ENCODE data around the gene KLHDC8B. TPM values are rescaled to one million over a fixed set of nuclear protein-coding genes. Genes with fewer than 3 reads are reported as not detected.

KLHDC8B gene
- total and polyA plus RNA-seq, 9 of the 15 experiments (the other 6 are each of a cell fraction or from before 2014, with no cell fraction given) = 6.9 to 34.8 (median 25.2) TPM

- TF ChIP-seq ELF1 (tag; IDR thresholded peaks at IDR 0.05) (no peak), TAF9B (IDR thresholded peaks at IDR 0.05; ENCODE audit: partially characterized antibody) (no peak), JUND (IDR thresholded peaks at IDR 0.05; ENCODE audit: borderline replicate concordance, low read depth, low read length) (no peak), JUND (tag; IDR thresholded peaks at IDR 0.05; ENCODE audit: borderline replicate concordance, low read depth, low read length) (no peak), NR1H2 (CRISPR knock-in tag; IDR thresholded peaks at IDR 0.05) (no peak), PBX2 (CRISPR knock-in tag; IDR thresholded peaks at IDR 0.05; ENCODE audit: low read depth) (no peak), PBX2 (tag; conservative IDR thresholded peaks at IDR 0.05; ENCODE audit: low read depth) (no peak)
Measured at GRCh38 chr3:49140080-49140479, 31.3 kb upstream of the KLHDC8B start (continued).

- Histone ChIP-seq H3K27me3 (ENCODE audit: control insufficient read depth in 2 of 2, insufficient read depth in 2 of 2, low read length in 2 of 2) (no peaks in the 10 kb centered on the region), H3K79me2 (ENCODE audit: control insufficient read depth, insufficient read depth, low read length) (no peaks in the 10 kb centered on the region), H3K9me3 (replicated peaks; ENCODE audit: control insufficient read depth, insufficient read depth, low read depth, low read length) (no peaks in the 10 kb centered on the region), H3K9ac (ENCODE audit: insufficient read depth in 1 of 2, low read depth in 2 of 2, low read length in 2 of 2) (peak overlapping the region in 1 of 2 experiments; percentile 52; a peak in 1 of 4 replicates), H3K36me3 (ENCODE audit: control insufficient read depth, insufficient read depth, low read length) (no peaks in the 10 kb centered on the region), H3K4me2 (ENCODE audit: insufficient read depth, low read length) (no peak overlapping the region), H3K4me3 (no peak overlapping the region), H3K27ac (ENCODE audit: extremely low read depth, low read depth, low read length) (no peak overlapping the region), H2AFZ (ENCODE audit: low read depth, low read length) (no peak overlapping the region), H3K4me1 (replicated peaks in 1 of 2; ENCODE audit: control insufficient read depth in 2 of 2, insufficient read depth in 2 of 2, low read length in 2 of 2) (no peaks in the 10 kb centered on the region; a peak in 1 of 5 replicates), H4K20me1 (replicated peaks; ENCODE audit: control insufficient read depth, insufficient read depth, low read length) (no peaks in the 10 kb centered on the region), H3K9me1 (ENCODE audit: control insufficient read depth, insufficient read depth, low read length) (no peaks in the 10 kb centered on the region)
- 33% methylated on average over 2 of the region's 5 CpGs for WGBS (ENCODE audit: insufficient coverage, low coverage, missing lambda C conversion rate)
- TF ChIP-seq BRF1 (IDR thresholded peaks at IDR 0.05; ENCODE audit: borderline replicate concordance, extremely low read depth, insufficient read length) (no peak), ZNF740 (CRISPR knock-in tag; IDR thresholded peaks at IDR 0.05) (no peak), ZNF740 (tag; IDR thresholded peaks at IDR 0.05) (no peak), MAFG (tag; conservative IDR thresholded peaks at IDR 0.05) (no peak)
- POLR2A ChIA-PET = interaction anchor here (0.6 kb wide), 2 partner anchors 149 to 406 kb away, joined by 3 to 4 read pairs; partner anchors contain the start of gene BSN
- FAIRE-seq = no peak
- CTCF ChIA-PET (ENCODE audit: low intra/inter-chr PET ratio) = no interaction called here
- ATAC-seq = no peak; the same call in 2 of the 3 replicates
- no TSS peak for BruUV-seq (replicated peaks)
- DNase-seq (ENCODE audit: extremely low read depth in 1 of 4, low spot score in 3 of 4) = no peak
- intact Hi-C loops (cut with micrococcal nuclease) (no loop called here), in situ Hi-C loops (cut with MboI) (no loop called here)
Measured at GRCh38 chr3:49148159-49148558, 23.2 kb upstream of the KLHDC8B start.

Data from K562 (cell line).